CD4-positive, CD25-positive, alpha-beta regulatory T cell (primary cell): ENCODE data around the gene TENT5C. TPM values are rescaled to one million over a fixed set of nuclear protein-coding genes. Genes with fewer than 3 reads are reported as not detected.

Source experiments
- ATAC-seq, 2 donors: fragments of 150-1000 bp; cut with Tn5 transposase; one replicate each; pipeline ENCODE4 v1.10.0; 2021; ENCODE audit warnings: low read depth in 2 of 2, moderate number of reproducible peaks in 2 of 2, moderate library complexity in 1 of 2
- DNase-seq, 3 donors: peaks; one replicate each; pipeline versions ENCODE4 v3.0.0 to v3.0.0-alpha.2; 2012 to 2022; ENCODE audit warnings: mixed read lengths in 1 of 3
- H3K27ac ChIP-seq: one replicate; pipeline ENCODE4 v1.7.0; 2013; ENCODE audit warnings: mild to moderate bottlenecking, low read length; ENCODE audit not compliant: insufficient read depth, poor library complexity, severe bottlenecking
- H3K27me3 ChIP-seq: one replicate; pipeline ENCODE4 v1.7.0; 2013; ENCODE audit warnings: low read length; ENCODE audit not compliant: control insufficient read depth, insufficient read depth
- H3K36me3 ChIP-seq: one replicate; pipeline ENCODE4 v1.7.0; 2013; ENCODE audit warnings: mild to moderate bottlenecking, low read length, moderate library complexity; ENCODE audit not compliant: control insufficient read depth, insufficient read depth
- H3K4me1 ChIP-seq: 2 replicates; pipeline ENCODE4 v1.7.0; 2013; ENCODE audit warnings: mild to moderate bottlenecking, low read length; ENCODE audit not compliant: insufficient read depth, control insufficient read depth, poor library complexity, severe bottlenecking
- H3K4me3 ChIP-seq: one replicate; pipeline ENCODE4 v1.7.0; 2013; ENCODE audit warnings: low read depth, mild to moderate bottlenecking, low read length, moderate library complexity
- H3K9me3 ChIP-seq, 2 experiments: 1 replicate in 1 of 2; 2 replicates in 1 of 2; pipeline ENCODE4 v1.7.0; 2013; ENCODE audit warnings: low read length in 2 of 2, mild to moderate bottlenecking in 1 of 2, moderate library complexity in 1 of 2; ENCODE audit not compliant: control insufficient read depth in 2 of 2
- H3K27ac Mint-ChIP-seq, 3 donors: one replicate each; pipeline ENCODE4 v1.8.0; 2020 to 2022; ENCODE audit warnings: mild to moderate bottlenecking in 3 of 3, mixed read lengths in 3 of 3, moderate library complexity in 2 of 3
- H3K27me3 Mint-ChIP-seq: one replicate; pipeline ENCODE4 v1.8.0; 2022; ENCODE audit warnings: mild to moderate bottlenecking, mixed read lengths
- H3K36me3 Mint-ChIP-seq: one replicate; pipeline ENCODE4 v1.8.0; 2020; ENCODE audit warnings: mixed read lengths
- H3K4me1 Mint-ChIP-seq, 4 donors: one replicate each; pipeline ENCODE4 v1.8.0; 2020 to 2022; ENCODE audit warnings: mixed read lengths in 4 of 4, mild to moderate bottlenecking in 1 of 4
- H3K4me3 Mint-ChIP-seq, 4 donors: one replicate each; pipeline ENCODE4 v1.8.0; 2020 to 2022; ENCODE audit warnings: mild to moderate bottlenecking in 4 of 4, mixed read lengths in 4 of 4, moderate library complexity in 3 of 4
- H3K9me3 Mint-ChIP-seq, 7 donors: one replicate each; pipeline ENCODE4 v1.8.0; 2020 to 2022; ENCODE audit warnings: mixed read lengths in 7 of 7, mild to moderate bottlenecking in 3 of 7, moderate library complexity in 2 of 7
- polyA plus RNA-seq, 4 donors: library from polyadenylated mRNA; unstranded; fragments of 300-500 nt; fragmentation: Illumina TruSeq; gene quantifications; one replicate each; pipeline ENCODE4 v1.2.3, GENCODE V29; 2021
- total RNA-seq: library from RNA; stranded (reverse); gene quantifications from one replicate; pipeline ENCODE4 v1.2.3, GENCODE V29; 2022

TENT5C gene
- total and polyA plus RNA-seq, 5 donors from 2014 or later, result 19.6 to 324 (median 39.3) TPM

- Histone ChIP-seq H3K9me3 (no peaks in the 10 kb centered on the region), H3K4me1 (no peaks in the 10 kb centered on the region), H3K27me3 (no peaks in the 10 kb centered on the region), H3K27ac (no peak overlapping the region), H3K36me3 (no peaks in the 10 kb centered on the region), H3K4me3 (no peak overlapping the region)
- ATAC-seq, result no peak
- H3K4me1 Mint-ChIP-seq, result peaks cover 5 to 9% (median 8%) of the 10 kb centered on the region in 4 donors
- H3K27ac Mint-ChIP-seq, result no peak overlapping the region
- H3K4me3 Mint-ChIP-seq, result no peak overlapping the region
- H3K9me3 Mint-ChIP-seq, result peaks cover 0 to 2% (median 0%) of the 10 kb centered on the region in 7 donors
- DNase-seq, result no peak
- no peaks in the 10 kb centered on the region for H3K27me3 Mint-ChIP-seq
- no peaks in the 10 kb centered on the region for H3K36me3 Mint-ChIP-seq
Observed at GRCh38 chr1:117580882-117581281, 25.0 kb upstream of the TENT5C start.

- Mint-ChIP-seq H3K36me3 (no peaks in the 10 kb centered on the region), H3K9me3 (peaks cover 0 to 2% (median 0%) of the 10 kb centered on the region in 7 donors), H3K27ac (no peak overlapping the region), H3K4me1 (peaks cover 5 to 9% (median 8%) of the 10 kb centered on the region in 4 donors), H3K4me3 (no peak overlapping the region), H3K27me3 (no peaks in the 10 kb centered on the region)
- H3K9me3 ChIP-seq, result no peaks in the 10 kb centered on the region
- DNase-seq, result no peak
- H3K4me1 ChIP-seq, result no peaks in the 10 kb centered on the region
- no peak overlapping the region for H3K27ac ChIP-seq
- H3K27me3 ChIP-seq, result no peaks in the 10 kb centered on the region
- H3K4me3 ChIP-seq, result no peak overlapping the region
- ATAC-seq, result no peak
- H3K36me3 ChIP-seq, result no peaks in the 10 kb centered on the region
Observed at GRCh38 chr1:117581391-117581943, 24.4 kb upstream of the TENT5C start.

- Histone ChIP-seq H3K4me3 (no peak overlapping the region), H3K27me3 (no peaks in the 10 kb centered on the region), H3K4me1 (no peaks in the 10 kb centered on the region), H3K36me3 (no peaks in the 10 kb centered on the region), H3K27ac (no peak overlapping the region), H3K9me3 (no peaks in the 10 kb centered on the region)
- H3K27me3 Mint-ChIP-seq, result no peaks in the 10 kb centered on the region
- H3K27ac Mint-ChIP-seq, result no peak overlapping the region
- no peak overlapping the region for H3K4me3 Mint-ChIP-seq
- no peak for DNase-seq
- H3K4me1 Mint-ChIP-seq, result peaks cover 5 to 9% (median 8%) of the 10 kb centered on the region in 4 donors
- H3K36me3 Mint-ChIP-seq, result no peaks in the 10 kb centered on the region
- ATAC-seq, result no peak
- peaks cover 0 to 2% (median 0%) of the 10 kb centered on the region in 7 donors for H3K9me3 Mint-ChIP-seq
Observed at GRCh38 chr1:117582451-117582850, 23.4 kb upstream of the TENT5C start.

GRCh38 chr1:117583247-117583646 is 22.6 kb upstream of the TENT5C start:
- Histone ChIP-seq H3K36me3 (no peaks in the 10 kb centered on the region), H3K4me3 (no peak overlapping the region), H3K9me3 (no peaks in the 10 kb centered on the region), H3K27me3 (no peaks in the 10 kb centered on the region), H3K27ac (no peak overlapping the region), H3K4me1 (no peaks in the 10 kb centered on the region)
- no peak for DNase-seq
- no peak overlapping the region for H3K27ac Mint-ChIP-seq
- H3K9me3 Mint-ChIP-seq, result peaks cover 0 to 2% (median 0%) of the 10 kb centered on the region in 7 donors
- no peak for ATAC-seq
- H3K4me3 Mint-ChIP-seq, result no peak overlapping the region
- no peaks in the 10 kb centered on the region for H3K27me3 Mint-ChIP-seq
- H3K4me1 Mint-ChIP-seq, result peaks cover 5 to 9% (median 8%) of the 10 kb centered on the region in 4 donors
- no peaks in the 10 kb centered on the region for H3K36me3 Mint-ChIP-seq

GRCh38 chr1:117584181-117584580 is 21.7 kb upstream of the TENT5C start:
- Histone ChIP-seq H3K27me3 (no peaks in the 10 kb centered on the region), H3K4me3 (no peak overlapping the region), H3K9me3 (no peaks in the 10 kb centered on the region), H3K4me1 (no peaks in the 10 kb centered on the region), H3K36me3 (no peaks in the 10 kb centered on the region), H3K27ac (no peak overlapping the region)
- H3K4me1 Mint-ChIP-seq, result peaks cover 5 to 10% (median 8%) of the 10 kb centered on the region in 4 donors
- H3K27ac Mint-ChIP-seq, result peak overlapping the region in 1 of 3 donors; percentile 37
- no peaks in the 10 kb centered on the region for H3K36me3 Mint-ChIP-seq
- peaks cover 0 to 2% (median 0%) of the 10 kb centered on the region in 7 donors for H3K9me3 Mint-ChIP-seq
- ATAC-seq, result no peak
- DNase-seq, result no peak
- H3K27me3 Mint-ChIP-seq, result peaks cover 4% of the 10 kb centered on the region
- no peak overlapping the region for H3K4me3 Mint-ChIP-seq

GRCh38 chr1:117585086-117585485 is 20.8 kb upstream of the TENT5C start:
- DNase-seq (no peak), ATAC-seq (no peak)
- Histone ChIP-seq H3K27me3 (no peaks in the 10 kb centered on the region), H3K4me1 (no peaks in the 10 kb centered on the region), H3K36me3 (no peaks in the 10 kb centered on the region), H3K4me3 (no peak overlapping the region), H3K9me3 (no peaks in the 10 kb centered on the region), H3K27ac (no peak overlapping the region)
- Mint-ChIP-seq H3K4me3 (no peak overlapping the region), H3K27ac (peak overlapping the region in 1 of 3 donors; percentile 37), H3K27me3 (peaks cover 5% of the 10 kb centered on the region), H3K4me1 (peaks cover 5 to 10% (median 8%) of the 10 kb centered on the region in 4 donors), H3K36me3 (no peaks in the 10 kb centered on the region), H3K9me3 (peaks cover 0 to 2% (median 0%) of the 10 kb centered on the region in 7 donors)

GRCh38 chr1:117586337-117586736 is 19.5 kb upstream of the TENT5C start:
- H3K27me3 Mint-ChIP-seq, result peaks cover 5% of the 10 kb centered on the region
- DNase-seq (no peak), ATAC-seq (no peak)
- peak overlapping the region in 2 of 3 donors; percentile 23 to 65 for H3K27ac Mint-ChIP-seq
- Histone ChIP-seq H3K27me3 (no peaks in the 10 kb centered on the region), H3K27ac (no peak overlapping the region), H3K9me3 (no peaks in the 10 kb centered on the region), H3K4me3 (no peak overlapping the region), H3K36me3 (no peaks in the 10 kb centered on the region), H3K4me1 (no peaks in the 10 kb centered on the region)
- peaks cover 0 to 2% (median 0%) of the 10 kb centered on the region in 7 donors for H3K9me3 Mint-ChIP-seq
- no peak overlapping the region for H3K4me3 Mint-ChIP-seq
- peaks cover 5 to 9% (median 7%) of the 10 kb centered on the region in 4 donors for H3K4me1 Mint-ChIP-seq
- H3K36me3 Mint-ChIP-seq, result no peaks in the 10 kb centered on the region
